ENCODE data around the gene SMARCE1. TPM values are rescaled to one million over a fixed set of nuclear protein-coding genes. Genes with fewer than 3 reads are reported as not detected.

Gene SMARCE1
- total and polyA plus RNA-seq, 2 of the 4 experiments (the other 2 are of a cell fraction): 66.2 to 119 TPM

DNA sequence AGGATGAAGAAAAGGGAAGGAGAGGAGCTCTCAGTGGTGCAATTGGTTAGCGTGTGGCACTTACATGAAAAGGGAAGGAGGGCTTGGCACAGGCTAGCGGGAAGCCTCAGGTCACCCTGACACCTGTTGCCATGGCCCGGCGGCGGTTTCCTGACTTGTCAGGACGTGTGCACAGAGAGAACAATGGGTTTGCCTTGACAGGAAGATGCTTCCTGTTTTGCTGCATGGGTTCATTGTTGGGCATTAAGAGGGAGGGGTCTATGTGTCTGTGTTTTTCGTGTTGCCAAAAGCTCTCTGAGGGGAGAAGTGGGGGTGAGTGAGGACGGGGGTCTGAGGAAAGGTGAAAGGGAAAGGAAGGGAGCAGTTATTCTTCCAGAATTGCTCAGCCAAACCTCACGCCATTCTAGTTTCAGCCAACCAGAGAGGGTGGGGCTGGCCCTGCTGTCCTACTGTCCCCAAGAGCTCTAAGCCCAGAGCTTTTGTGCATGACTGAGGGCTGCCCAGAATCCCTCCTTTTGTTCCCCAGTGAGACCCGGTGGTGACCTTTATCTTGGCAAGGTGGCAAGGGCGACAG is 65.2 kb downstream of the SMARCE1 start:
- ChIA-PET POLR2A (ENCODE audit: unreplicated experiment) (no interaction called here), CTCF (no interaction called here)
- Histone ChIP-seq H4K20me1 (ENCODE audit: insufficient read depth, low read length) (no peaks in the 10 kb centered on the region), H2BK120ac (ENCODE audit: low read depth, low read length) (no peak overlapping the region), H3K27me3 (ENCODE audit: control insufficient read depth, insufficient read depth, low read length) (peaks cover 25% of the 10 kb centered on the region), H2BK20ac (ENCODE audit: low read depth, low read length) (no peak overlapping the region), H2BK15ac (ENCODE audit: low read depth, low read length) (no peak overlapping the region), H2AFZ (replicated peaks; ENCODE audit: low read length, poor library complexity) (peak overlapping the region; percentile 58), H4K8ac (ENCODE audit: low read depth in 2 of 2, low read length in 2 of 2) (no peak overlapping the region), H3K4me1 (ENCODE audit: control insufficient read depth, insufficient read depth, low read length) (no peaks in the 10 kb centered on the region), H4K91ac (ENCODE audit: insufficient read depth, low read depth, low read length) (no peak overlapping the region), H3K9me3 (ENCODE audit: control insufficient read depth, insufficient read depth, low read length) (no peaks in the 10 kb centered on the region), H3K56ac (ENCODE audit: extremely low read depth, insufficient read depth, low read length) (no peak overlapping the region), H3K79me1 (ENCODE audit: low read depth in 1 of 2, low read length in 2 of 2) (no peaks in the 10 kb centered on the region), H4K5ac (ENCODE audit: low read depth, low read length) (no peak overlapping the region), H3K4me3 (ENCODE audit: insufficient read depth, low read depth, low read length) (no peak overlapping the region), H2BK5ac (ENCODE audit: low read depth, low read length, poor library complexity, severe bottlenecking) (no peak overlapping the region), H3K27ac (ENCODE audit: insufficient read depth, low read length) (no peak overlapping the region), H3K9ac (ENCODE audit: low read depth, low read length) (no peak overlapping the region), H3K14ac (replicated peaks; ENCODE audit: low read depth, low read length) (no peak overlapping the region), H3K23ac (ENCODE audit: low read depth, low read length) (no peak overlapping the region), H2AK5ac (ENCODE audit: low read depth, low read length) (no peak overlapping the region), H3K4me2 (ENCODE audit: low read depth, low read length) (no peak overlapping the region), H2AK9ac (replicated peaks; ENCODE audit: low read depth, low read length, poor library complexity) (no peak overlapping the region), H3K36me3 (ENCODE audit: control insufficient read depth, insufficient read depth, low read length) (no peaks in the 10 kb centered on the region), H3K18ac (ENCODE audit: low read depth, low read length) (no peak overlapping the region), H3K9me1 (ENCODE audit: insufficient read depth, low read length) (no peaks in the 10 kb centered on the region), H3K4ac (ENCODE audit: low read depth, low read length) (no peak overlapping the region)
- ATAC-seq (ENCODE audit: low read depth): no peak
- in situ Hi-C loops (cut with MboI; ENCODE audit: low sequenced_read_pairs): no loop called here
- no TSS peak for BruUV-seq (replicated peaks)
- DNase-seq: no peak
- TF ChIP-seq POLR2A (IDR thresholded peaks at IDR 0.05; ENCODE audit: low read depth, low read length): no peak
- WGBS, 2 experiments (ENCODE audit: extremely low coverage in 2 of 2, insufficient read length in 1 of 2): 42% methylated on average over 5 of the region's 11 CpGs; no CpG with 5 or more reads in 1 of the 2 experiments
- dilution Hi-C loops (cut with HindIII; ENCODE audit: low sequenced_read_pairs, unreplicated experiment): no loop called here
- intact Hi-C loops (cut with micrococcal nuclease): no loop called here

Data from IMR-90 (cell line).